Stimulated activated CD4-positive, alpha-beta T cell treated with anti-CD3 and anti-CD28 coated beads, Interleukin-4, amount 100 ng/mL, for 48 hours (primary cell): ENCODE measurements around the gene FOXK2.

Source experiments
- DNase-seq, 2 donors: peaks; one replicate each; pipeline ENCODE4 v3.0.0-alpha.2; 2020; ENCODE audit warnings: low read depth in 2 of 2

FOXK2 gene

GRCh38 chr17:82589851-82590180, 70.3 kb downstream of the FOXK2 start:
- DNase-seq: no peak

- DNase-seq: no peak
These were observed 70.7 kb downstream of the FOXK2 start for GRCh38 chr17:82590216-82590615.

- no peak for DNase-seq
These were observed 71.5 kb downstream of the FOXK2 start for GRCh38 chr17:82590881-82591539.

- no peak for DNase-seq
These were observed 72.8 kb downstream of the FOXK2 start for GRCh38 chr17:82592289-82592766.

GRCh38 chr17:82592767-82593589, 73.4 kb downstream of the FOXK2 start:
- DNase-seq: peak; percentile 20 to 26

- DNase-seq: no peak
These were observed 74.1 kb downstream of the FOXK2 start for GRCh38 chr17:82593590-82594087.

- DNase-seq: no peak
These were observed 75.0 kb downstream of the FOXK2 start for GRCh38 chr17:82594571-82594970.

- no peak for DNase-seq
These were observed 76.4 kb downstream of the FOXK2 start for GRCh38 chr17:82595893-82596292.

- no peak for DNase-seq
These were observed 76.8 kb downstream of the FOXK2 start for GRCh38 chr17:82596296-82596695.

GRCh38 chr17:82596837-82597672, 77.5 kb downstream of the FOXK2 start:
- DNase-seq: no peak

GRCh38 chr17:82598256-82599119, 79.0 kb downstream of the FOXK2 start:
- no peak for DNase-seq

GRCh38 chr17:82599674-82600661, 80.4 kb downstream of the FOXK2 start:
- DNase-seq: no peak

- DNase-seq: no peak
These were observed 81.4 kb downstream of the FOXK2 start for GRCh38 chr17:82600731-82601446.

GRCh38 chr17:82601447-82602000, 82.0 kb downstream of the FOXK2 start:
- no peak for DNase-seq

GRCh38 chr17:82602487-82602886, 83.0 kb downstream of the FOXK2 start:
- no peak for DNase-seq

GRCh38 chr17:82602986-82603710, 83.6 kb downstream of the FOXK2 start:
- no peak for DNase-seq

GRCh38 chr17:82603981-82604448, 84.5 kb downstream of the FOXK2 start:
- DNase-seq: no peak

GRCh38 chr17:82604532-82604931, 85.0 kb downstream of the FOXK2 start:
- no peak for DNase-seq
